Nephron (organoid): ENCODE measurements around the gene HBZ.
A peak's percentile ranks its signal among the peaks of the same experiment; 100 is the strongest.
"Not testable (repeated sequence)": the region's sequence is repeated elsewhere in the genome, so short reads cannot be mapped to it uniquely, and the experiment has no call there.

ENCODE experiments used
- H3K27ac Mint-ChIP-seq, 3 experiments: 2 replicates each; pipeline ENCODE4 v1.8.0; 2020; ENCODE audit warnings: mixed read lengths in 3 of 3, mild to moderate bottlenecking in 2 of 3, moderate library complexity in 1 of 3
- H3K27me3 Mint-ChIP-seq: 2 replicates; pipeline ENCODE4 v1.8.0; 2021; ENCODE audit warnings: low read depth, mild to moderate bottlenecking, moderate library complexity, mixed read lengths
- H3K36me3 Mint-ChIP-seq: 2 replicates; pipeline ENCODE4 v1.8.0; 2020; ENCODE audit warnings: low read depth, mixed read lengths
- H3K4me1 Mint-ChIP-seq: 2 replicates; pipeline ENCODE4 v1.8.0; 2020; ENCODE audit warnings: mixed read lengths
- H3K4me3 Mint-ChIP-seq, 3 experiments: 2 replicates each; pipeline ENCODE4 v1.8.0; 2020; ENCODE audit warnings: mild to moderate bottlenecking in 3 of 3, mixed read lengths in 3 of 3, moderate library complexity in 2 of 3
- H3K9me3 Mint-ChIP-seq: 2 replicates; pipeline ENCODE4 v1.8.0; 2020; ENCODE audit warnings: mixed read lengths
- TF ChIP-seq, protein P1 (sequence below), 3 experiments: fragments of 200-600 bp; sonication (generic); IDR thresholded peaks; one replicate each; pipeline ENCODE4 v1.5.0; 2021; ENCODE audit warnings: antibody characterized with exemption in 3 of 3; ENCODE audit not compliant: unreplicated experiment in 3 of 3

The HBZ gene

DNA sequence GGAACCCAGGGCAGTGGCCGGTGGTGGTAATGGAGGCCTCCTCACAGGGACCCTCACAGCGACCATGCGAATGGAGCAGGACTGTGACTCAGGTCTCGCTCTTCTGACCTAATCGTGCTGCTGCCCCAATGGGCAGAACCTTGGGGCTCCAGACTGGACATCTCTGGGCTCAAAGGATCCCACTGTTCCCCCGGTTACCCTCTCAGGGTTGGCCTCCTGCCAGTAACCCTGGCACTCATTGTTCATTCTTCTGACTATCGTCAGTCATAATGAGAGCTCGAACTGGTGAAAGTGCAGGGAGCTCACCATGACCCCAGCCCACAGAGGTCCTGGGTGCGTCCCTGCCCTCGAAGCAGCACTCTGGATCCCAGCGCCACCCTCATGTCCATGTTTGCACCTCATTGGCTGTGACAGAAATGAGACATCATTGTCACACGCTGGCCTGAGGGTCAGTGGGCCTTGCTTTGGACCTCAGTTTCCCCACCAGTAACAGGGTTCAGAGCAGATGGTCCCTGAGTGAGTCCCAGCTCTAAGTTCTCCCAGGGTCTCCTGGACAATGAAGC is 10.0 kb upstream of the HBZ start:
- Mint-ChIP-seq H3K27me3 (peaks cover 5% of the 10 kb centered on the region), H3K9me3 (no peaks in the 10 kb centered on the region)
- TF ChIP-seq, protein P1, sequence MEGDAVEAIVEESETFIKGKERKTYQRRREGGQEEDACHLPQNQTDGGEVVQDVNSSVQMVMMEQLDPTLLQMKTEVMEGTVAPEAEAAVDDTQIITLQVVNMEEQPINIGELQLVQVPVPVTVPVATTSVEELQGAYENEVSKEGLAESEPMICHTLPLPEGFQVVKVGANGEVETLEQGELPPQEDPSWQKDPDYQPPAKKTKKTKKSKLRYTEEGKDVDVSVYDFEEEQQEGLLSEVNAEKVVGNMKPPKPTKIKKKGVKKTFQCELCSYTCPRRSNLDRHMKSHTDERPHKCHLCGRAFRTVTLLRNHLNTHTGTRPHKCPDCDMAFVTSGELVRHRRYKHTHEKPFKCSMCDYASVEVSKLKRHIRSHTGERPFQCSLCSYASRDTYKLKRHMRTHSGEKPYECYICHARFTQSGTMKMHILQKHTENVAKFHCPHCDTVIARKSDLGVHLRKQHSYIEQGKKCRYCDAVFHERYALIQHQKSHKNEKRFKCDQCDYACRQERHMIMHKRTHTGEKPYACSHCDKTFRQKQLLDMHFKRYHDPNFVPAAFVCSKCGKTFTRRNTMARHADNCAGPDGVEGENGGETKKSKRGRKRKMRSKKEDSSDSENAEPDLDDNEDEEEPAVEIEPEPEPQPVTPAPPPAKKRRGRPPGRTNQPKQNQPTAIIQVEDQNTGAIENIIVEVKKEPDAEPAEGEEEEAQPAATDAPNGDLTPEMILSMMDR (IDR thresholded peaks at IDR 0.05; ENCODE audit: unreplicated experiment in 3 of 3), result no peak

GRCh38 chr16:143047-143446 is 9.4 kb upstream of the HBZ start:
- H3K9me3 Mint-ChIP-seq, result no peaks in the 10 kb centered on the region

More for the DNA sequence above, 10.0 kb upstream of the HBZ start:
- Mint-ChIP-seq H3K4me3 (no peak overlapping the region), H3K4me1 (no peaks in the 10 kb centered on the region), H3K27ac (no peak overlapping the region), H3K36me3 (no peaks in the 10 kb centered on the region)

DNA sequence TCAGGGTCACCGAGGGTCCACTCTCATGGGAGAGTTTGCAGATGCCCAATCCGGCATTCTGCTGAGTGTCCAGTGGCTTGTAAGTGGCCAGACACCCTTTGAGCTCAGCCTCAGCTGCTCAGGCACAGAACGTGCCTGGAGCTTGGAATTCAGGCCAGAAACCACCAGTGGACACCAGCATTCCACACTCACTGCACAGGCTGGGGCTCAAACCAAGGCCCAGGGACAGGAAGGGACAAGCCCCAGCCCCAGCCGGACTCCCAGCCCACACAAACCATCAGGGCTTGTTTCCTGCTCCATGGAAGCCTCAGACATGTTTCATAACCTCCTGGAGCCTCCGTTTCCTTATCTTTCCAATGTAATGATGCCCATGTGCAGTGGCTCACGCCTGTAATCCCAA is 9.0 kb upstream of the HBZ start:
- no peak overlapping the region for H3K4me3 Mint-ChIP-seq
- TF ChIP-seq, protein P1 (IDR thresholded peaks at IDR 0.05; ENCODE audit: unreplicated experiment in 3 of 3), result no peak
- no peaks in the 10 kb centered on the region for H3K9me3 Mint-ChIP-seq
- H3K27me3 Mint-ChIP-seq, result peaks cover 8% of the 10 kb centered on the region
- H3K27ac Mint-ChIP-seq, result no peak overlapping the region
- no peaks in the 10 kb centered on the region for H3K4me1 Mint-ChIP-seq
- no peaks in the 10 kb centered on the region for H3K36me3 Mint-ChIP-seq

More at GRCh38 chr16:143047-143446, 9.4 kb upstream of the HBZ start:
- Mint-ChIP-seq H3K27me3 (peaks cover 5% of the 10 kb centered on the region), H3K4me1 (no peaks in the 10 kb centered on the region), H3K27ac (no peak overlapping the region), H3K4me3 (no peak overlapping the region), H3K36me3 (no peaks in the 10 kb centered on the region)
- TF ChIP-seq, protein P1 (IDR thresholded peaks at IDR 0.05; ENCODE audit: unreplicated experiment in 3 of 3), result no peak

GRCh38 chr16:144797-145252 is 7.6 kb upstream of the HBZ start:
- H3K27me3 Mint-ChIP-seq, result peaks cover 19% of the 10 kb centered on the region
- no peaks in the 10 kb centered on the region for H3K9me3 Mint-ChIP-seq
- H3K36me3 Mint-ChIP-seq, result no peaks in the 10 kb centered on the region
- TF ChIP-seq, protein P1 (IDR thresholded peaks at IDR 0.05; ENCODE audit: unreplicated experiment in 3 of 3), result no peak
- H3K4me3 Mint-ChIP-seq, result no peak overlapping the region
- no peak overlapping the region for H3K27ac Mint-ChIP-seq
- H3K4me1 Mint-ChIP-seq, result no peaks in the 10 kb centered on the region

DNA sequence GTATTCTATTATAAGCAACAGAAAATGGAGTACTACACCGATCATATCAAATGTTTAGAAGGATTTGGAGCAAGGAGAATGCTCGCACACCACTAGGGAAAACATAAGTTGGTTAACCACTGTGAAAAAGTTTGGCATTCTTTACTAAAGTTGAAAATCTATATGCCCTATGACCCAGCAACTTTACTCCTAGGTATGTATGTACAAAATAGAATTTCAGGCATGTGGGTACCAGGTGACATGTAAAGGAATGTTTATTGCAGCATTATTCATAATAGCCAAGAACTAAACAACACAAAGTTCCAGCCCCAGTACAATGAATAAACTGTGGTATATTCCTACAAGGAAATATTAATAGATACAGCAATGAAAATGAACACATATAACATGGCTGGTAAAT is 5.8 kb upstream of the HBZ start:
- Mint-ChIP-seq H3K27ac (no peak overlapping the region), H3K4me1 (no peaks in the 10 kb centered on the region), H3K4me3 (no peak overlapping the region), H3K27me3 (peaks cover 37% of the 10 kb centered on the region), H3K9me3 (no peaks in the 10 kb centered on the region), H3K36me3 (no peaks in the 10 kb centered on the region)
- TF ChIP-seq, protein P1 (IDR thresholded peaks at IDR 0.05; ENCODE audit: unreplicated experiment in 3 of 3), result no peak

DNA sequence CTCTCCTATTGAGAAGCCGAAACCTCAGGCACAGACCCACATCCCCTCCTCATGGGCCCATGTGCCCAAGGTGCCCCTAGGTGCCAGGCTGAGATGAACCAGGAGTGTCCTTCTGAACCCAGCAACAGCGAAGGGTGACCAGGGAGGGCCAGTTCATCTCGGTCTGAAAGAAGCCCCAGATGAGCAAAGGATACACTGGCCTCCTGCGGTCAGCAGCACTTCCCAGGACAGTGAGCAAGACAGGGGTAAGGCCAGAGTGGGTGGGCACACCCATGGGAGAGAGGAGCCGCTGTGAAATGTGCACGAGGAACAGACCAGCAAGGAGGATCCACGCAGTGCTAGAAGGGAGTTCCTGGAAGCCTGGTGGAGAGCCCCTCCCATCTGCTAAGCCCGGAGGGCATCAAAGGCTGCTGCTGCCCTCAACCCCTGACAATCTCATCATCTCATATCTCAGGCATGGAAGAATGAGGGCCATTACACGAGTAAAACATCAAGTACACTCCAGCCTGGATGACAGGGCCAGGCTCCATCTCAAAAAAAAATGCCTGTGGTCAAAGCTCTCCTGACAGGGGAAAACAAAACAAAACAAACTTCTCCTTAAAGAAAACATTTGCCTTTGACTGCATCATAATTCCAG is 3.3 kb upstream of the HBZ start:
- no peak overlapping the region for H3K27ac Mint-ChIP-seq
- H3K27me3 Mint-ChIP-seq, result peaks cover 44% of the 10 kb centered on the region
- H3K9me3 Mint-ChIP-seq, result no peaks in the 10 kb centered on the region
- H3K4me3 Mint-ChIP-seq, result no peak overlapping the region
- H3K36me3 Mint-ChIP-seq, result no peaks in the 10 kb centered on the region
- H3K4me1 Mint-ChIP-seq, result no peaks in the 10 kb centered on the region
- TF ChIP-seq, protein P1 (IDR thresholded peaks at IDR 0.05; ENCODE audit: unreplicated experiment in 3 of 3), result no peak

GRCh38 chr16:153129-153521 is 681 bp downstream of the HBZ start:
- H3K27me3 Mint-ChIP-seq, result peaks cover 73% of the 10 kb centered on the region
- H3K36me3 Mint-ChIP-seq, H3K4me1 Mint-ChIP-seq, H3K27ac Mint-ChIP-seq, H3K9me3 Mint-ChIP-seq: not testable (repeated sequence)
- peak overlapping the region; percentile 51 to 64 (median 53) for H3K4me3 Mint-ChIP-seq

DNA sequence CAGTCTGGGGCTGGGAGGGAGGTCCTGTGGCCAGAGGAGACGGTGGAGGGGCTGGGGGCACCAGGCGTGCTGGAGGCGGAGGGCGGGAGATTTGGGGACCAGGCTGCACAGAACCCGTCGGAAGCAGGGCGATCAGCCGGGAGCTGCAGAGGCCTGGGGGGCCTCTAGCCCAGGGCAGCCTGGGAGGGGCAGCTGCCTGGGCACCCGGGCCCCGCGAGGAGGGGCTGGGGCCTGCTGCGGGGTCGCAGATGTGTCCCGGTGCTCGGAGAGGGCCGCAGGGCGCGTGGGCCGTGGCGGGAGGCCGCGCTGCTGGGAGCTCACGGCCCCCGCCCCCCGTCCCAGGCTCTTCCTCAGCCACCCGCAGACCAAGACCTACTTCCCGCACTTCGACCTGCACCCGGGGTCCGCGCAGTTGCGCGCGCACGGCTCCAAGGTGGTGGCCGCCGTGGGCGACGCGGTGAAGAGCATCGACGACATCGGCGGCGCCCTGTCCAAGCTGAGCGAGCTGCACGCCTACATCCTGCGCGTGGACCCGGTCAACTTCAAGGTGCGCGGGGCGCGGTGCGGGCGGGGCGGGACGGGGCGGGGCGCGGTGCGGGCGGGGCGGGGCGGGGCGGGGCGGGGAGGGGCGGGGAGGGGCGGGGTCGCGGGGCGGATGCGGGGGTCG is 1.2 kb downstream of the HBZ start:
- H3K36me3 Mint-ChIP-seq, H3K4me3 Mint-ChIP-seq, H3K27ac Mint-ChIP-seq, H3K9me3 Mint-ChIP-seq, H3K4me1 Mint-ChIP-seq: not testable (repeated sequence)
- H3K27me3 Mint-ChIP-seq, result peaks cover 71% of the 10 kb centered on the region
